ENCODE data around the gene COMMD3.

COMMD3 gene

DNA sequence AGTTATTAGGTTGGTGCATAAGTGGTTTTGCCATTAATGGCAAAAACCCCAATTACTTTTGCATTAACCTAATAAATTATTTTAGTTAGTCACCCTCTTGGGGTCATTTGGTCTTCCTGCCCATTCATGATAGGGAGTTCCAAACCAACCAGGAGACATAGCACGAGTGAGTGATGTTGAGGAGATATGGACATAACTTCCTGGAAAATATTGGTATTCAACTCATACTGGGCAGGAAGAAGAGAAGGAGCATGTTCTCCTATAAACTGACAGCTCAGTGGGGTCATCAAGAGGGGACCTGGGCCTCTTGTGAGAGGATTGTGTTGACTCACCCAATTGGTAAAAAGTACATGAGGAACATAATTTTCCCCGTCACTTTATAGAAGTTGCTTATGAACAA lies 52.8 kb downstream of the COMMD3 start:
- no peak for DNase-seq

- DNase-seq = no peak
These were observed 53.4 kb downstream of the COMMD3 start for GRCh38 chr10:22369434-22370072.

Measured in NCI-H1092 treated with DMSO at 0.1 percent for 48 hours (cell line).